HEK293 (cell line): ENCODE data around the gene RPRD1B.

Experiments used
- CTCF ChIA-PET: fragments of 350-600 bp; formaldehyde crosslinking; extraction: SDS; loops from one replicate; lab custom pipeline; 2021; ENCODE audit warnings: antibody characterized with exemption; lab: Yijun Ruan, JAX
- POLR2A ChIA-PET: fragments of 300-600 bp; formaldehyde crosslinking; extraction: SDS; loops from one replicate; lab custom pipeline; 2020; ENCODE audit warnings: antibody characterized with exemption, inconsistent platforms; lab: Yijun Ruan, JAX
- H3K27ac ChIP-seq: fragments of 200-500 bp; sonication (Bioruptor generic); 2 replicates; pipeline ENCODE4 v1.5.1; 2014; ENCODE audit warnings: low read depth, low read length, control low read depth, inconsistent platforms; ENCODE audit errors: extremely low read depth
- H3K36me3 ChIP-seq, 2 experiments: fragments of 200-500 bp in 1 of 2; sonication (Bioruptor generic) in 1 of 2; 1 replicate in 1 of 2; 2 replicates in 1 of 2; pipeline ENCODE4 v1.5.1; 2014 to 2017; ENCODE audit warnings: inconsistent platforms in 2 of 2, low read length in 2 of 2; ENCODE audit not compliant: control insufficient read depth in 2 of 2, insufficient read depth in 1 of 2
- H3K4me1 ChIP-seq: fragments of 200-500 bp; sonication (Bioruptor generic); 2 replicates; pipeline ENCODE4 v1.5.1; 2014; ENCODE audit warnings: mild to moderate bottlenecking, low read length, inconsistent platforms; ENCODE audit not compliant: control insufficient read depth, insufficient read depth
- H3K4me3 ChIP-seq: 2 replicates; pipeline ENCODE4 v1.5.1; 2011; ENCODE audit warnings: low read depth, mild to moderate bottlenecking, control low read depth, low read length, moderate library complexity
- H3K9me3 ChIP-seq: fragments of 200-500 bp; sonication (Bioruptor generic); 2 replicates; pipeline ENCODE4 v1.5.1; 2014; ENCODE audit warnings: low read depth, low read length, inconsistent platforms; ENCODE audit not compliant: control insufficient read depth, insufficient read depth
- BCL11B ChIP-seq: fragments of 450-650 bp; formaldehyde crosslinking; IDR thresholded peaks from 2 replicates; pipeline ENCODE4 v1.5.1; 2016; ENCODE audit warnings: low read depth, missing biosample characterization, missing genetic modification characterization
- ELK4 ChIP-seq: IDR thresholded peaks from 2 replicates; pipeline ENCODE4 v1.6.1; 2011; ENCODE audit warnings: mild to moderate bottlenecking, low read depth, low read length, borderline replicate concordance
- HOXA7 ChIP-seq: sonication (generic); formaldehyde crosslinking; IDR thresholded peaks from 2 replicates; pipeline ENCODE4 v1.8.1; 2022; ENCODE audit warnings: missing genetic modification reagents, borderline replicate concordance
- KLF1 ChIP-seq: fragments of 450-650 bp; formaldehyde crosslinking; IDR thresholded peaks from 2 replicates; pipeline ENCODE4 v1.5.1; 2016; ENCODE audit warnings: missing biosample characterization, missing genetic modification characterization
- MYNN ChIP-seq: fragments of 450-650 bp; formaldehyde crosslinking; IDR thresholded peaks from 2 replicates; pipeline ENCODE4 v1.5.1; 2016; ENCODE audit warnings: missing biosample characterization, missing genetic modification characterization, borderline replicate concordance
- MZF1 ChIP-seq: fragments of 450-650 bp; formaldehyde crosslinking; IDR thresholded peaks from 2 replicates; pipeline ENCODE4 v1.5.1; 2017; ENCODE audit warnings: missing biosample characterization, missing genetic modification characterization, borderline replicate concordance
- YY2 ChIP-seq: fragments of 450-650 bp; formaldehyde crosslinking; IDR thresholded peaks from 2 replicates; pipeline ENCODE4 v1.5.1; 2016; ENCODE audit warnings: missing biosample characterization, missing genetic modification characterization
- ZBTB10 ChIP-seq: fragments of 450-650 bp; formaldehyde crosslinking; IDR thresholded peaks from 2 replicates; pipeline ENCODE4 v1.5.1; 2016; ENCODE audit warnings: missing biosample characterization, missing genetic modification characterization
- ZNF214 ChIP-seq: fragments of 450-650 bp; formaldehyde crosslinking; IDR thresholded peaks from 2 replicates; pipeline ENCODE4 v1.5.1; 2017; ENCODE audit warnings: missing biosample characterization, mild to moderate bottlenecking, missing genetic modification characterization, borderline replicate concordance
- ZNF248 ChIP-seq: fragments of 450-650 bp; formaldehyde crosslinking; IDR thresholded peaks from 2 replicates; pipeline ENCODE4 v1.5.1; 2017; ENCODE audit warnings: missing biosample characterization, missing genetic modification characterization
- ZNF404 ChIP-seq: fragments of 450-650 bp; formaldehyde crosslinking; IDR thresholded peaks from 2 replicates; pipeline ENCODE4 v1.5.1; 2017; ENCODE audit warnings: missing biosample characterization, missing genetic modification characterization
- ZNF416 ChIP-seq: fragments of 450-650 bp; formaldehyde crosslinking; IDR thresholded peaks from 2 replicates; pipeline ENCODE4 v1.5.1; 2016; ENCODE audit warnings: missing biosample characterization, missing genetic modification characterization
- ZNF488 ChIP-seq: fragments of 450-650 bp; formaldehyde crosslinking; IDR thresholded peaks from 2 replicates; pipeline ENCODE4 v1.5.1; 2016; ENCODE audit warnings: missing biosample characterization, missing genetic modification characterization
- ZNF639 ChIP-seq: fragments of 450-650 bp; formaldehyde crosslinking; IDR thresholded peaks from 2 replicates; pipeline ENCODE4 v1.5.1; 2016; ENCODE audit warnings: missing biosample characterization, missing genetic modification characterization
- ZNF792 ChIP-seq: fragments of 450-650 bp; formaldehyde crosslinking; IDR thresholded peaks from 2 replicates; pipeline ENCODE4 v1.5.1; 2016; ENCODE audit warnings: missing biosample characterization, missing genetic modification characterization

RPRD1B gene

GRCh38 chr20:38135651-38136420 is 102.3 kb downstream of the RPRD1B start:
- Histone ChIP-seq H3K9me3 (no peaks in the 10 kb centered on the region), H3K4me3 (no peak overlapping the region), H3K27ac (no peak overlapping the region), H3K4me1 (0 out of 2 replicates have a peak, but pooled peaks cover 4% of the 10 kb centered on the region), H3K36me3 (no peaks in the 10 kb centered on the region)
- POLR2A ChIA-PET: no interaction called here
- no peak for TF ChIP-seq ZNF488
- no peak for TF ChIP-seq ZNF792 (tag by site-specific recombination)
- no peak for TF ChIP-seq ZNF639
- CTCF ChIA-PET: interaction anchor here (0.6 kb wide), 1 partner anchor 26 kb away, joined by 3 read pairs; no protein-coding TSS in a partner anchor

- H3K9me3 ChIP-seq: no peaks in the 10 kb centered on the region
- H3K36me3 ChIP-seq: no peaks in the 10 kb centered on the region
- H3K27ac ChIP-seq: no peak overlapping the region
- POLR2A ChIA-PET: no interaction called here
- TF ChIP-seq MZF1 (tag by site-specific recombination): no peak
- no peak for TF ChIP-seq ZBTB10 (tag by site-specific recombination)
- no peak for TF ChIP-seq HOXA7
- no peak for TF ChIP-seq ELK4
- TF ChIP-seq ZNF404: no peak
- no peak for TF ChIP-seq ZNF416 (tag by site-specific recombination)
- no peak for TF ChIP-seq MYNN (tag by site-specific recombination)
- no peak for TF ChIP-seq YY2 (tag by site-specific recombination)
- TF ChIP-seq ZNF214 (tag by site-specific recombination): no peak
- no peak for TF ChIP-seq BCL11B (tag by site-specific recombination)
- TF ChIP-seq KLF1: no peak
- TF ChIP-seq ZNF248 (tag by site-specific recombination): no peak
- TF ChIP-seq, all 188 proteins: peak for 0
- Histone ChIP-seq H3K4me1 (0 out of 2 replicates have a peak, but pooled peaks cover 4% of the 10 kb centered on the region), H3K4me3 (no peak overlapping the region)
- CTCF ChIA-PET: interaction anchor here (0.6 kb wide), 1 partner anchor 27 kb away, joined by 3 read pairs; no protein-coding TSS in a partner anchor
Observed at GRCh38 chr20:38136421-38137245, 103.1 kb downstream of the RPRD1B start.
